Esophagus muscularis mucosa (tissue), 4 donors: ENCODE measurements around the gene ATP9A. TPM values are rescaled to one million over a fixed set of nuclear protein-coding genes. Genes with fewer than 3 reads are reported as not detected.

Source experiments
- DNase-seq: peaks from one replicate; pipeline ENCODE4 v3.0.0-alpha.2; 2017; ENCODE audit errors: extremely low spot score
- H3K27ac ChIP-seq, 4 donors: fragments of 200-600 bp; sonication (generic); replicated peaks in 1 of 4; 1 replicate in 3 of 4; 2 replicates in 1 of 4; pipeline ENCODE4 v1.5.1; 2016 to 2019; ENCODE audit warnings: mild to moderate bottlenecking in 1 of 4
- H3K27me3 ChIP-seq, 4 donors: fragments of 200-600 bp; sonication (generic); one replicate each; pipeline versions ENCODE4 v1.5.1 to v1.6.0; 2016 to 2019
- H3K36me3 ChIP-seq, 4 donors: fragments of 200-600 bp; sonication (generic); one replicate each; pipeline ENCODE4 v1.5.1; 2016 to 2019
- H3K4me1 ChIP-seq, 4 donors: fragments of 200-600 bp; sonication (generic); one replicate each; pipeline ENCODE4 v1.5.1; 2016 to 2019
- H3K4me3 ChIP-seq, 4 donors: fragments of 200-600 bp; sonication (generic); 1 replicate in 2 of 4; 2 replicates in 2 of 4; pipeline ENCODE4 v1.5.1; 2016 to 2019; ENCODE audit warnings: mild to moderate bottlenecking in 4 of 4, moderate library complexity in 1 of 4
- H3K9me3 ChIP-seq, 4 donors: fragments of 200-600 bp; sonication (generic); 1 replicate in 3 of 4; 2 replicates in 1 of 4; pipeline ENCODE4 v1.5.1; 2016 to 2019
- CTCF ChIP-seq, 3 experiments: fragments of 200-600 bp in 2 of 3; fragments of 450-650 bp in 1 of 3; sonication (generic) in 2 of 3; IDR thresholded peaks; one replicate each; pipeline ENCODE4 v1.5.1; 2017 to 2019; ENCODE audit warnings: antibody characterized with exemption in 3 of 3, mild to moderate bottlenecking in 2 of 3, moderate library complexity in 1 of 3
- EP300 ChIP-seq: sonication (generic); formaldehyde crosslinking; IDR thresholded peaks from one replicate; pipeline ENCODE4 v1.6.1; 2017; ENCODE audit warnings: antibody characterized with exemption
- POLR2A ChIP-seq: fragments of 450-650 bp; IDR thresholded peaks from one replicate; pipeline ENCODE4 v1.6.1; 2017; ENCODE audit warnings: antibody characterized with exemption, moderate library complexity, mild to moderate bottlenecking, low read depth
- POLR2AphosphoS5 ChIP-seq, 2 donors: sonication (generic); formaldehyde crosslinking; IDR thresholded peaks; one replicate each; pipeline ENCODE4 v1.6.1; 2017; ENCODE audit warnings: antibody characterized with exemption in 2 of 2
- WGBS: methylation state at CpG from one replicate; pipeline ENCODE4 v1.1.5; 2018; 5-methylcytosine and 5-hydroxymethylcytosine counted together
- intact Hi-C: fragments of 100-400 bp; cut with DNase I; formaldehyde crosslinking; loops from one replicate; pipeline ENCODE4 v1.15.1; 2023
- total RNA-seq, 4 donors: library from RNA; depleted of rRNA; stranded (reverse); fragments of >200 nt; gene quantifications; one replicate each; pipeline versions ENCODE4 v1.1.0 to v1.2.1, GENCODE V29; 2016

Gene ATP9A
- total RNA-seq, 4 donors from 2014 or later, result 44.4 to 70.9 (median 56.0) TPM

GRCh38 chr20:51796340-51796739, 28.1 kb upstream of the ATP9A start:
- intact Hi-C loops, result loop anchor here (5.0 kb wide), 1 partner anchor 286 kb away; no protein-coding TSS in a partner anchor
- H3K9me3 ChIP-seq, result no peaks in the 10 kb centered on the region
- peaks cover 14 to 20% (median 17%) of the 10 kb centered on the region in 4 donors for H3K4me1 ChIP-seq
- DNase-seq, result no peak
- TF ChIP-seq POLR2AphosphoS5 (IDR thresholded peaks at IDR 0.05) (no peak), POLR2A (no peak), EP300 (no peak), CTCF (IDR thresholded peaks at IDR 0.05) (no peak)
- H3K27ac ChIP-seq, result no peak overlapping the region
- 83% methylated on average over 3 of the region's 3 CpGs for WGBS
- H3K27me3 ChIP-seq, result peaks cover 0 to 56% (median 18%) of the 10 kb centered on the region in 4 donors
- H3K36me3 ChIP-seq, result no peaks in the 10 kb centered on the region
- no peak overlapping the region for H3K4me3 ChIP-seq

- Histone ChIP-seq H3K27ac (no peak overlapping the region), H3K27me3 (peaks cover 0 to 23% (median 0%) of the 10 kb centered on the region in 4 donors), H3K36me3 (no peaks in the 10 kb centered on the region), H3K4me3 (no peak overlapping the region), H3K9me3 (no peaks in the 10 kb centered on the region), H3K4me1 (no peaks in the 10 kb centered on the region)
- DNase-seq, result no peak
- WGBS, result 92% methylated on average over 7 of the region's 7 CpGs
- intact Hi-C loops, result no loop called here
- TF ChIP-seq EP300 (no peak), POLR2AphosphoS5 (IDR thresholded peaks at IDR 0.05) (no peak), CTCF (IDR thresholded peaks at IDR 0.05) (no peak), POLR2A (no peak)
These were observed 24.8 kb upstream of the ATP9A start for GRCh38 chr20:51792960-51793359.

- Histone ChIP-seq H3K9me3 (no peaks in the 10 kb centered on the region), H3K4me3 (no peak overlapping the region), H3K27me3 (peaks cover 0 to 22% (median 0%) of the 10 kb centered on the region in 4 donors), H3K4me1 (no peaks in the 10 kb centered on the region), H3K36me3 (no peaks in the 10 kb centered on the region), H3K27ac (no peak overlapping the region)
- intact Hi-C loops, result no loop called here
- DNase-seq, result no peak
- TF ChIP-seq POLR2AphosphoS5 (IDR thresholded peaks at IDR 0.05) (no peak), EP300 (no peak), POLR2A (no peak), CTCF (IDR thresholded peaks at IDR 0.05) (no peak)
- WGBS, result 100% methylated on average over 3 of the region's 13 CpGs
These were observed 23.4 kb upstream of the ATP9A start for GRCh38 chr20:51791626-51792025.

GRCh38 chr20:51790256-51790655, 22.1 kb upstream of the ATP9A start:
- H3K36me3 ChIP-seq, result no peaks in the 10 kb centered on the region
- no peak overlapping the region for H3K4me3 ChIP-seq
- DNase-seq, result no peak
- H3K27me3 ChIP-seq, result peaks cover 0 to 22% (median 0%) of the 10 kb centered on the region in 4 donors
- 97% methylated on average over 12 of the region's 17 CpGs for WGBS
- TF ChIP-seq CTCF (IDR thresholded peaks at IDR 0.05) (no peak), POLR2A (no peak), EP300 (no peak)
- intact Hi-C loops, result no loop called here
- H3K4me1 ChIP-seq, result no peaks in the 10 kb centered on the region
- no peaks in the 10 kb centered on the region for H3K9me3 ChIP-seq
- no peak overlapping the region for H3K27ac ChIP-seq

GRCh38 chr20:51789434-51789833, 21.2 kb upstream of the ATP9A start:
- H3K36me3 ChIP-seq, result no peaks in the 10 kb centered on the region
- H3K4me3 ChIP-seq, result no peak overlapping the region
- no peaks in the 10 kb centered on the region for H3K9me3 ChIP-seq
- no peak overlapping the region for H3K27ac ChIP-seq
- no peak for TF ChIP-seq EP300
- TF ChIP-seq POLR2AphosphoS5 (IDR thresholded peaks at IDR 0.05), result no peak
- TF ChIP-seq POLR2A, result no peak
- TF ChIP-seq CTCF (IDR thresholded peaks at IDR 0.05), result no peak
- WGBS, result 72% methylated on average over 2 of the region's 2 CpGs
- no peak for DNase-seq
- H3K27me3 ChIP-seq, result peaks cover 0 to 22% (median 0%) of the 10 kb centered on the region in 4 donors
- intact Hi-C loops, result no loop called here
- H3K4me1 ChIP-seq, result no peaks in the 10 kb centered on the region
